ENCODE data around the gene ZNF398. TPM values are rescaled to one million over a fixed set of nuclear protein-coding genes. Genes with fewer than 3 reads are reported as not detected.

The ZNF398 gene
- total and polyA plus RNA-seq, 10 donors: 1.6 to 23.7 (median 15.6) TPM

GRCh38 chr7:149210551-149210950 lies 63.3 kb downstream of the ZNF398 start:
- no peaks in the 10 kb centered on the region for H3K9me3 ChIP-seq
- no peak for TF ChIP-seq POLR2AphosphoS5 (IDR thresholded peaks at IDR 0.05)
- no peak for TF ChIP-seq CTCF (IDR thresholded peaks at IDR 0.05 in 8 of 11, conservative IDR thresholded peaks at IDR 0.05 in 3 of 11)
- no peak for TF ChIP-seq POLR2A (IDR thresholded peaks at IDR 0.05)
- no peak overlapping the region for H3K4me3 ChIP-seq
- intact Hi-C loops (cut with DNase I; ENCODE audit: low total_unique reads): no loop called here
- no peaks in the 10 kb centered on the region for H3K27me3 ChIP-seq (replicated peaks in 1 of 7)
- peaks cover 0 to 100% (median 92%) of the 10 kb centered on the region in 6 donors for H3K36me3 ChIP-seq
- no peaks in the 10 kb centered on the region for H3K4me1 ChIP-seq
- 93 to 96% (median 95%) methylated on average over 11 of the region's 11 CpGs for WGBS, 5 donors
- no peak for DNase-seq
- H3K27ac ChIP-seq: no peak overlapping the region

- WGBS, 5 donors: 83 to 92% (median 92%) methylated on average over 7 of the region's 7 CpGs
- Histone ChIP-seq H3K9me3 (no peaks in the 10 kb centered on the region), H3K4me1 (peaks cover 0 to 9% (median 0%) of the 10 kb centered on the region in 6 donors), H3K36me3 (peaks cover 0 to 100% (median 85%) of the 10 kb centered on the region in 6 donors), H3K27me3 (replicated peaks in 1 of 7) (no peaks in the 10 kb centered on the region), H3K27ac (no peak overlapping the region), H3K4me3 (no peak overlapping the region)
- intact Hi-C loops (cut with DNase I; ENCODE audit: low total_unique reads): no loop called here
- DNase-seq: no peak
- no peak for TF ChIP-seq POLR2A (IDR thresholded peaks at IDR 0.05)
Observed at GRCh38 chr7:149214020-149214720, 66.9 kb downstream of the ZNF398 start.

- Histone ChIP-seq H3K27ac (peak overlapping the region in 1 of 8 donors; percentile 29), H3K4me1 (peaks cover 0 to 9% (median 0%) of the 10 kb centered on the region in 6 donors), H3K4me3 (no peak overlapping the region), H3K27me3 (replicated peaks in 1 of 7) (no peaks in the 10 kb centered on the region), H3K9me3 (no peaks in the 10 kb centered on the region), H3K36me3 (peaks cover 0 to 100% (median 78%) of the 10 kb centered on the region in 6 donors)
- WGBS, 5 donors: 69 to 85% (median 83%) methylated on average over 2 of the region's 2 CpGs
- DNase-seq: no peak
- no peak for TF ChIP-seq POLR2A (IDR thresholded peaks at IDR 0.05)
- no peak for TF ChIP-seq POLR2AphosphoS5 (IDR thresholded peaks at IDR 0.05)
- no peak for TF ChIP-seq CTCF (IDR thresholded peaks at IDR 0.05 in 8 of 11, conservative IDR thresholded peaks at IDR 0.05 in 3 of 11)
- intact Hi-C loops (cut with DNase I; ENCODE audit: low total_unique reads): no loop called here
Observed at GRCh38 chr7:149216402-149216801, 69.1 kb downstream of the ZNF398 start.

- no peak for TF ChIP-seq POLR2A (IDR thresholded peaks at IDR 0.05)
- no peak for TF ChIP-seq CTCF (IDR thresholded peaks at IDR 0.05 in 8 of 11, conservative IDR thresholded peaks at IDR 0.05 in 3 of 11)
- peak in 1 of 3 donors; percentile 19 for TF ChIP-seq POLR2AphosphoS5 (IDR thresholded peaks at IDR 0.05)
- H3K9me3 ChIP-seq: no peaks in the 10 kb centered on the region
- no peak overlapping the region for H3K4me3 ChIP-seq
- intact Hi-C loops (cut with DNase I; ENCODE audit: low total_unique reads): no loop called here
- peaks cover 0 to 9% (median 0%) of the 10 kb centered on the region in 6 donors for H3K4me1 ChIP-seq
- DNase-seq: no peak
- WGBS, 5 donors: 72 to 84% (median 79%) methylated on average over 6 of the region's 6 CpGs
- H3K27me3 ChIP-seq (replicated peaks in 1 of 7): no peaks in the 10 kb centered on the region
- H3K36me3 ChIP-seq: peaks cover 0 to 100% (median 76%) of the 10 kb centered on the region in 6 donors
- peak overlapping the region in 1 of 8 donors; percentile 29 for H3K27ac ChIP-seq
Observed at GRCh38 chr7:149217570-149217969, 70.3 kb downstream of the ZNF398 start.
